Effector CD4-positive, alpha-beta T cell (primary cell): ENCODE results near the gene CITED2.
"Not testable (repeated sequence)": the region's sequence is repeated elsewhere in the genome, so short reads cannot be mapped to it uniquely, and the experiment has no call there.

Experiments
- DNase-seq: peaks from one replicate; pipeline ENCODE4 v3.0.0-alpha.2; 2020
- total RNA-seq: gene quantifications from one replicate; lab custom pipeline; 2026; lab: John Stamatoyannopoulos, UW

Gene CITED2, protein sequence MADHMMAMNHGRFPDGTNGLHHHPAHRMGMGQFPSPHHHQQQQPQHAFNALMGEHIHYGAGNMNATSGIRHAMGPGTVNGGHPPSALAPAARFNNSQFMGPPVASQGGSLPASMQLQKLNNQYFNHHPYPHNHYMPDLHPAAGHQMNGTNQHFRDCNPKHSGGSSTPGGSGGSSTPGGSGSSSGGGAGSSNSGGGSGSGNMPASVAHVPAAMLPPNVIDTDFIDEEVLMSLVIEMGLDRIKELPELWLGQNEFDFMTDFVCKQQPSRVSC
- total RNA-seq = 246 reads per million, percentile 94 among the genes with 10 or more reads in this experiment

DNA sequence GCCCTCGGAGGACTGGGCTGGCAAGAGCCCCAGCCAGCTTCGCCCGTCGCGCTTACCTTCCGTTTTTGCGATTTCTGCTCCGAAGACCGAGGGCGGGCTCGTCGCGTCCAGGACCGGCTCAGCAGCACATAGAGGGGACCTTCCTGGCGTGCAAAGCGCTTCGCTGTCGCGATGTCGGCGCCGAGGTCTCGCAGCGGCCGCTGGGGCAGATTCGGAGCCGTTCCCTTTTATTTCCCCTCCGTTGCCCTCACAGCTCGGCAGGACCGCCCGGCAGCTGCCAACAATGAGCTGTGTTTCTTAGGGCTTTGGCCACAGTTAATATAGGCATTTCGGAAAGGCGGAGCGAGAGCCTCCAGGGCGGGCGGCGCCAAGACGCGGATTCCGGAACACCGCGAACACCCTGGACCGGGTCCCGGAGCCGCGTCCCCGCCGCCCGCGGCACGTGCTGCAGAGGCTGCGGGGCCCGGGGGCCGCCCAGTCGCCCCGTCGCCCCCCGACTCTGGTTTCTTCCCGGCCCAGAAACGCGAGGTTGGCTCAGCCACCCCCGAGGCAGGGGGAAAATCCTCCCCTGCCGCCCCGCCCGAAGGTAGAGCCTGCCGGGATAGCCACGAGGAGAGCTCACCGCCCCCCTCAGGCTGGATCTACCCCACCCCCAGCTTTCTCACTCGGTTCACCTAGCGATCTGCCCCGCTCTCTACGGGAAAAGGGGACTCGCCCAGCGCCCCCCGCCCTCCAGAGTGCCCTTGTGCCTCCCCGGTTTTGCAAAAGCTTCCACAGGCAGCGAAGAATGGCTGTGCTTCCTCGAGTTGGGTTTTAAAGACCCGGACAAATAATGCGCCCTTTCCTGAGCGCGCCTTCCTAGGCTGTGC lies at the start of gene CITED2:
Gene CITED2, minus strand, starts transcription at position 292 of the 869 bp plus-strand sequence. CDS start 704 bp downstream, outside the sequence.
- peak; percentile 92 for DNase-seq

DNA sequence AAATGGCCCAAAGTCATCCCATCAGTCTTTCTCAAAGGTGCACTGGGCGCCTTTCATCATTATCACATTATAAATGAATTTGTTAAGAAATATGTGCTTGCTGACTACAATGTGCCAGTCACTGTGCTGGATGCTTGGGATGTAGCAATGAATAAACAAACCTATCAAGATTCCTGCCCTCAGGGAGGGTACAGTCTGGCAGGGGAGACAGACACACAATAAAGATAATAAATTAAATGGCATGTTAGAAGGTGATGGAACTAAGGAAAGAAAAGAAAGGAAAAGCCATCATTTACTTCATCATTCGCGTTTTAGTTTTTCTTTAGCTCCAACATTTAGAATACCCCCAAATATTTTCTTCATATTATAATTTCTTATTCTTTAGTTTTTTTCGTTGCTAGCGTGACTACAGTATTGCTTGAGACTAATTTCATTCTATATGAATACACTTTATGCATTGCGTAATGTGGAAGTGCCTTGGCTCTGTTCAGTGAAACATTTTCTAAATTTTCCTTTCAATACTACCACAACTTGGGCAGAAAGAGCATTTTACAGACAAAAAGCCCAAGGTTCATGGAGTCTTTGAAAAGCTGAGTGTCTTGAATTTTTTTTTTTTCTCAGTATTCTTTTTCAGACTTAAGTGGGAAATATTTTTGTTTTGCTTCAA lies 48.7 kb upstream of the CITED2 start:
- no peak for DNase-seq

DNA sequence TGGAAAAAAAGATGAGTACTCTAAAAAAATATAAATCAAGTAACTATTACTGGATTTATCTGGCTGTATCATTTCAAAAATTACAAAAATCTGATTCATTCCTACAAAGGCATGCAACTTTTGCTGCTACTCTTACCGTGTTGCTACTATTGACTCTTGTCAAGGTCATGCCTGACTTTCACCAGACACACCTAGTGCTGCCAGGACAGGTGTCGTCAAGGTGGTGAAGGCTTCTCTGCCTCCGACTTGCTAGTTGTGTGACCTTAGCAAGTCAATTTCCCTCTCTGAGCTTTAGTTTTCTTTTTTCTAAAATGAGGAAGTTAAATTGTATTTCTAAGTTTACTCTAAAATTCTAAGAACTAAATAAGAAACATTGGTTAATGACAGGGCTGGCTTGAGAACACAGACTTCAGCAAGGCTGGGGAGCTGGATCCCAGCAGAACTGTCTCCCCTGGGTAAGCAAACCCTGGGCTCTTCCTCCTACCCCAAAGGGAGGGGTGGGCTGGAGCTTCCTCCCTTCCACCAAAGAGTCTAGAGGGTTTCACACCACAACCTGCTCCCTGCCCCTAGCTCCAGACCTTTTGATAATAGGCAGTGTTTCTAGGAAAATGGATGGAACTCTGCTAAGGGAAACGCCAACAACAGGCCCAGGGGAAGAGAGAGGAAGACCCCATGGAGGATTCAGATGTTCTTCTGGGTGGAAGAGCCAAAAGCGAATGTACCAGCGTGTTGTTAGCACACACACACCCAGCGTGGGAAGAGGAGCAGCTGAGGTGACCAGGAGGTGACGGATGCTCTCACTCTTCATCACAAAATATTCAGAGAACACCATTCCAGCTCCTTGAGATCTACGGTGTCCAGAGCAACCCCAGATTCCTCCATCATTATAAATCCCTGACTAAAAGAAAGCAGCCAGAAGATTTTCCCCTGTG lies 47.9 kb upstream of the CITED2 start:
- no peak for DNase-seq

DNA sequence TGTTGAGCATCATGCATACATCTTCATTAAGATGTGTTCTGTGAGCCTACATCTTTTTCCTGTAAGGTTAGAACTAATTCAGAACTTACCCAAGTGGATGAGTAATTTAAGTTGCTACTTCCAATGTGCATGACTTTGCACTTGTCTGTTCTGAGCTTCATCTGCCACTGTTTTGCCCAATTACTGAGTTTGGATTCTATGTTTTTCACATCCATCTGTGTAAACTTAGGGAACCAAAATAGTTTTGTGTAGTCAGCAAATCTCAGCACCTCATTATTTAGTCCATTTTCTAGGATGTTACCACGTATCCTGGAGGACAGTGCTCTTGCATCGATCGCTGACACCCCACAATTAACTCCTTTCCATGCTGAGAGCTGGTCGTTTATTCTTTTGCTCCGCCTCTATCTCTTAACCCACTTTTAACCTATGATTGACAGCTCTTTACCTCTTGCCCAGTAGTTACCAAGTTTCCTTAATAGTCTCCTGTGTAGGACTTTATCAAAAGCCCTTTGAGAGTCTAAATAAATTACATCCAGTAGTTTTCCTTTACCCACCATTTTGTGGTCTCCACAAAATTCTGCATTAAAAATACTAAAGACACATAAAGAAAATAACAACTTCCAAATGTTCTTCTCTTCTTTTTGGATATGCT lies 44.2 kb upstream of the CITED2 start:
- no peak for DNase-seq

DNA sequence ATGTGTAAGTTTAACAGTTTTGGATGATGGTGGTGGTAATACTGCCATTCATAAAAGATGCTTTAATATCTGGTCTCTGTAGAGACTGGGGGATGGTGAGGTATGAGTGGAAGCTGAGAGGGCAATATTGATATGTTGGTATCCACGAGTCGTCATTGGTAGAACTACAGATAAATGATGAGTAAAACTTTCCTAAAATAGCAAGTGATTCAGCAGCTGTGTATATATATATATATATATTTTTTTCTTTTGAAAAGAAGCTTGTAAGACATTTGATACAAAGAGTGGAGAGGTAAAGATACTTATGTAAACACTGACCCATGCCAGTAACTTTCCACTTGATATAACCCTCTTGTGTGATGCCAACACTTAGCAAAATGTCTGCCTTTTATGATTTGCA lies 41.7 kb upstream of the CITED2 start:
- DNase-seq = no peak

DNA sequence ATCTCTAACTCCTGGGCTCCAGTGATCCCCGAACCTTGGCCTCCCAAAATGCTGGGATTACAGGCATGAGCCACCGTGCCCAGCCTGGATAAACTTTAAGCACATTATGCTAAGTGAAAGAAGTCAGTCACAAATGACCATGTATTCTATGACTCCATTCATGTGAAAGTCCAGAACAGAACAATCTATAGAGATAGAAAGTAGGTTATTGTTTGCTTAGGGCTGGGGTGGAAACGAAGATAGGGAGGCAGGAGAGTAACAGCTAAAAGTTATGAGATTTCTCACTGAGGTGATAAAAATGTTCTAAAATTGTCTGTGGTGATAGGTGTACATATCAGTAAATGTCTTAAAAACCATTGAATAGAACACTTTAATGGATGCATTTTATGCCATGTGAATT lies 40.9 kb upstream of the CITED2 start:
- DNase-seq = no peak

DNA sequence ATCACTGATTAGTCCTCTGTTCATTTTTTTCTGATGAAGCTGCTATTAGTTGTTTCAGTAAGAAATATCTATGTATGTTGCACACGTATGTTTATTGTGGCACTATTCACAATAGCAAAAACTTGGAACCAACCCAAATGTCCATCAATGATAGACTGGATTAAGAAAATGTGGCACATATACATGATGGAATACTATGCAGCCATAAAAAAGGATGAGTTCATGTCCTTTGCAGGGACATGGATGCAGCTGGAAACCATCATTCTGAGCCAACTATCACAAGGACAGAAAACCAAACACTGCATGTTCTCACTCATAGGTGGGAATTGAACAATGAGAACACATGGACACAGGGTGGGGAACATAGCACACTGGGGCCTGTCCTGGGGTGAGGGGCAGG lies 37.7 kb upstream of the CITED2 start:
- not testable (repeated sequence) for DNase-seq

DNA sequence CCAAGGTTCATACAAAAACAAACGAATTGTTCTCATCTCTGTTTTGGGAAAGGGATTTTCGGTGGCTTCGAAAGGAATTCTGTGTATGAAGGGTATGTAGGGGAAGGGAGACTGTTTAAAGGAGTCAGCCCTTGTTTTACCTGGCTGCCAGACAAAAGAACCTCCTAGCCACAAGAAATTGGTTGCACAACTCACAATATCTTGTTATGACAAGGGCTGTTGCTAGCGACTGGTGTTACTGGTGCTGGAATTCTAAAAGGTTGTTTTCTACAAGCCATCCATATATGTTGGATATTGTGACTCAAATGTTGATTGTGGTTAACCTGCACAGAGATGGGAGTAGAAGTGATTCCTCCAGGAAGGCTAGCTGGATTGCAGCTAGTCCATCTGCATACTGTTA lies 34.6 kb upstream of the CITED2 start:
- no peak for DNase-seq

DNA sequence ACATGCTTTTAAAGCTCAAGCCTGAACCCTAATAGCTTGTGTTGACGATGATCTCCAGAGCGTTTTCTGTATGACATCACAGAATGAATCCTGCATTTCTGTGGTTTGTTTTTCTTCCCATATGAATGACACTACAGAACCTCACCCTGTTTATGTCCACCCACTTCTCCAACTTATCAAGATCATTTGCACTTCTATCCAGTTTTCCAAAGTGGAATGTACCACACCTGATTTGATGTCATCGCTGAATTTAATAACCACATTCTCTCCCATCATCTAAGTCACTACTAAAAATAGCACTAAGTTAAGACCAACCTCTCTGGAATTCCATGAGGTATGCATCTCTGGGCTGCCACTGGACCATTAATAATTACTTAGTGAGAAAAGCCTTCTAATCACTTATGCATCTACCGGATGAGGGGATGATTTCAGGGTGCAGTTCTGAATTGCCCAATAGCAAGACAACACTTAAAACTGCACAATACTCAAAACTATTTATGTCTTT lies 33.3 kb upstream of the CITED2 start:
- no peak for DNase-seq

DNA sequence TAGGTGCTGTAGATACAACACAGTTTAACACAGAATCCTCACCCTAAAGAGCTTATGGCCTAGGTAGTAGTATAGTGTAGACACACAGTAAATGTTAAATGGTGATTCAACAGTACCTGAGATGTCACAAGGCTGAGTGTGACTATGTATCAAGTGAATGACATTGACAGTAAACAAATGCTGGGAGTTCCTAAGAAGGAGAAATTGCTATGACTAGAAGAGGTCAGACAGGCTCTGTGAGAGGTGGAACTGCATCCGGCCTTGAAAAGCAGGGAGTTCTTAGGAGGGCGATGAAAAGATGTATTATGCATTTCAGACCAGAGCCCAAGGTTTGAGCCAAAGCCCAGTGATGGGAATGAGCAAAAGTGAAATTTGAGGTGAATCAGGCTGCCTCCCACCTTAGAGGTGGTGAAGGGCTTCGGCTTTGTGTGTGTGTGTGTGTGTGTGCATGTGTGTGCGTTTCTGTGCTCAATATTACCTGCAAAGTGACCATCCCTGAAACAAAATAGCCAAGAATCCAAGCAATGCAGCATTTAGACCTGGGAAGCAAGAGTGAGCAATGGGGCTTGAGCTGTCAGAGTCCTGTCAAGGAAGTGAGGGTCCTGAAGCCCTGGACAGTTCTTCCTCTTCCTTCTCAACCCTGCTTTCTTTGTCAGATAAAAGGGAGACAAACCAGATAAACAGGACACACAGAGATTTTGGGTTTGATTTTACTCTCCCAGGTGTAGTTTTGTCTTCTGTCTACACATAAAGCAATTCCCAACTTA lies 32.3 kb upstream of the CITED2 start:
- no peak for DNase-seq

DNA sequence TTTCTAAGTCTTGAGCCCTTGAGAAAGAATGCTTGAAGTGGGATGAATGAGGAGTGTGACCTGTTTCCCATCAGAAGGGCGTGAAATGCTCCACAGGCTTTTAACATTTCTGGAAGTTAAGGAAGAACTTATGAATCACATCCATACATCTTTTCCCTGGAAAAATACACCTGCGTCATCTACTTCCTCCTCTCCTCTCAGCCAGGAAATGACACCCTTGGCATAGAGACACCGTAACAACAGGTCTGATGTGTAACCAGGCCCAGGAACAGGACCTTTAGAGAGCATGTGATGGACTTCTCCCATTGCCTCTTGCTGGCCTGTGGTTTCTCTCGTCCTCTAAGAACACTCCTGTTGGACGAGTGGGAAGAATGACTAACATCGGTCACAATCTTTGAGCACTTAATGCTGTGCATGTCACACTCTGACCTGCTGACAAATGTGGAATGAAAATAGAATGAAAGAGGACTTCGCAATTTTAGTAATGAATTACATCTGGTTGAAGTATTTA lies 28.5 kb upstream of the CITED2 start:
- no peak for DNase-seq

DNA sequence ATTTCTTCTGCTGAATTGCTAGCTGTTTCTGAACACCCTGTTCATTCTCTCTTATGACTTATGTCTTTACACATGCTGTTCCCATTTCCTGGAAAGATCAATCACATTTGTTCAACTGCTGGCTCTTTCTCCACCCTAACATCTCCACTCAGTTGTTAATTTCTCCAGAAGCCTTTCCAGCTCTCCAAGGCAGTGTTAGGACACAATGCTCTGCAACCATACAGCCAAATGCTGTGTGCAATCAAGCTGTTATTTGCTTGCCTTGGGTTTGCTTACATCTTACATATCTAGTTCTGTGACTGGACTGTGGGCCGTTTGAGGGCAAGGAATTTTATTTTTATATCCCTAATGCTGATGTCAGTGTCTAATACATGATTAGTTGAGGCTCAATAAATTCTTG lies 24.2 kb upstream of the CITED2 start:
- DNase-seq = no peak

DNA sequence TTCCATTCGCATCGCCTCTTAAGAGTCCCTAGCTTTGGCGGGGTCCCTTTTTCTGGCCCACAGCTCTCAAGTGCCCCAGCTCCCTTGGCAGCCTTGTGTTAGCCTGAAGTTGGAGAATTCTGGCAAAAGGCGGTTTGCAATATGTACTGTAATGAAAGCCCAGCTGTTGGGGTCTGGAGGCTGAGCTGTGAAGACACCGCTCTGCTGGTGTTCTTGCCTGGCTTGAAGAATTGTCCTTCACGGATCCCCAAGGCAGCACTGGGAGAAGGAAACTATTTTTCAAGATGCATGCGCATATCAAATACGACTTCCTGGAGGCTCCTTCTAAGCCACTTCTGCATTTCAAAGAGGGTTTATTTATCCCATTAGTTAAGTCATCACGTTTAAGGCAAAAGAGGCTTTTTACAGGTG lies 21.4 kb upstream of the CITED2 start:
- DNase-seq = no peak

DNA sequence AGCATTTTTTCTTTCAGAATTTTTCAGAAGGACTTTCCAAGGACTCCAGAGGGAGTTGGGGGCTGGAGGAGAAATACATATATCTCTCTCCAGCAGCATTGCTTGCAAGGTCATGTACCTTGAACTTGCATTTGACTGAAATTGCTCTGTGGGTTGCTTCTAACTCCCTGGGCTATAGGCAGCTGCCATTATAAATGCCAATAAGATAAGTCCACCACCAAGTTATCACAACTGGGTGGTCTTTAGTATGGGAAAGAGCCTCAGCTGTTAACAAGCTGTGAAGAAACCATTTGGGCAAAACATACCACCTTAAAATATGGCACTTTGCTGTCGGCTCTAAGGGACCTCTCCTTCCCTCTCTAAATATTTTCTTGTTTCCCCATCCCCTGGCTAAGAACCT lies 20.9 kb upstream of the CITED2 start:
- no peak for DNase-seq

DNA sequence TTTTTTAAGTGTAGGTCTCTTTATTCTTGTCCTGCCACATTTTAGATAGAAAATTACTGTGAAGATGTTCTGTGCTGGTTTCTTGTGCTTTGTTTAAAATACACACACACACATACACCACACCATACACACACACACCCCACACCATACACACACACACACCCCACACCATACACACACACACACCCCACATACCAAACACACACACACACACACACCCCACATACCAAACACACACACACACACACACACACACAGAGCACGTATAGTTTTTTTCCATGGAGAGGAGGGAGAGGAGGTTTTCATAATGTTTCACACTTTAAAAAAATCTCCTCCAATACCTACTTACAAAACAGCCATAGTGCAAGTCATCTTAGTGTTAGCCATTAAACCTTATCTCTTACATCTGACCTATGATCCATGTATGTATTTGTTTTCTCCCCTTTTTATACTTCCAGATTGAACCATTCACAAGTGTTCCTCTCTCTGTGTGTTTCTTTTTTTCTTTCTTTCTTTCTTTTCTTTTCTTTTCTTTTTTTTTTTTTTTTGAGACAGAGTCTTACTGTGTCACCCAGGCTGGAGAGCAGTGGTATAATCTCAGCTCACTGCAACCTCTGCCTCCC lies 19.7 kb upstream of the CITED2 start:
- DNase-seq = no peak

DNA sequence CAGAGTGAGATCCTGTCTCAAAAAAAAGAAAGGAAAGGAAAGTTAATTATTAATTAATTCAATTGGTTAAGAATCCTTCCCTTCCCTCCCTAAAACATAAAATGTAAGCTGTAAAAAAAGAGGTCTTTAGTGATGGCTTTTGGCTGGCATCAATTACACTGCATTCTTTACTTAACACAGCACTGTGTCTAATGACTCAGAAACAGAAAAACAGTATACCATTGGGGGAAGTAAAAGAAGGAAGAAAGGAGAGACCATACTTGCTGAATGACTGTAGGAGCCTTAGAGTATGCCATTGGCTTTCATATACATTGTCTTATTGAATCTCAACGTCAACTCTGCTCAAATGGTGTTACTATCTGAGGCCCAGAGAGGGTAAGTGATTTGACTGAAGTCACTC lies 18.3 kb upstream of the CITED2 start:
- no peak for DNase-seq

DNA sequence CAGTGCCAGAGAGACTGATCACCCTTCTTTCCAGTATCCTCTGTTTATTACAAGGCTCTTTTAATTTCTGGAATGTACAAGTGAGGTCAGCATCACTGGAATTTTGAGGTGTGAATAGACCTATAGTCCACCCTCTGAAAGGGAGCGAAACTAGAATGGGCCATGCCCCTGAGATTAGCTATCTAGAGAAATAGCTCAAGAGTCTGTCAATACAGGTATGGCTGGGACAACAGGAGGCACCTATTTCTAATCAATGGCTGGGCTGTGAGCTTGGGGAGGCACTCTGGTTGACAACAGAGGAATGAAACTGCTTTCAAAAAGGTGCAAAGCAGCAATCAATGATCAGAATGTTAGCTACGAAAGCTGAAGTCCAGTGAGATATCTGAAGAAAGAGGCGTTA lies 17.3 kb upstream of the CITED2 start:
- DNase-seq = no peak

DNA sequence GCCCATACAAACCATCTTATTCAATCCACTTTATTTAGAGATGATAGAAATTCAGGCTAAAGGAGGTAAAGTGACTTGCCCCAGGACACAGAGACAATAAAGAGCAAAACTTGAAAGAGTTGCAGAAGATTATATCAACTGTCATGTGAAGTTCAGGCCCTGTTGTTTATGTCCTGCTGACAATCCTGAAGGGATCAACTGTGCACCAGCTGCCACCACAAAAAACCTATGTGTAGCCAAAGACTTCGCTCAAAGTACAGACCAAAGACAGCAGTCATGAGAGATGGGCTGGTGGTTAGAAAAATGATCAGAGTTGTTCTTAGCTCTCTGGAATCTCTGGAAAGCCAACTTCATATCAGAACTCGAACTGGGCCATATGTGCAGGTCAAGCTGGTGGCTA lies 16.0 kb upstream of the CITED2 start:
- no peak for DNase-seq

DNA sequence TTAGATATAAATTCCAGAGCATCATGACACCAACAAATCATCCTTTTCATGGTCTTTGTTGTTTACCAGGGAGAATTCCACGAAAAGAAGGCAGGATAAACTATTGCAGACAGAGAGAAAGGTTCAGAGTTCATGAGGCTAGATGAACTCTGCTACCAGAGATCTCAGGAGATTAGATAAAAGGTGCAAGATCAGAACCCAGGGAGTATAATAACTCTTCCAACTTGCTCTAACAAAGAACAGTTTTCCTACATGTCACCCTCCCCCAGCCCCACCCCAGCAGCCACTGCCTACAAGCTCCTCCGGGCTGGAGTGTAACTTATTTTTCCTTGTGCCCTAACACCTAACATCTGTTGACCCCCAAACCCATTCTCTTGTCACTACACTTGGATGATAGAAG lies 13.9 kb upstream of the CITED2 start:
- no peak for DNase-seq

DNA sequence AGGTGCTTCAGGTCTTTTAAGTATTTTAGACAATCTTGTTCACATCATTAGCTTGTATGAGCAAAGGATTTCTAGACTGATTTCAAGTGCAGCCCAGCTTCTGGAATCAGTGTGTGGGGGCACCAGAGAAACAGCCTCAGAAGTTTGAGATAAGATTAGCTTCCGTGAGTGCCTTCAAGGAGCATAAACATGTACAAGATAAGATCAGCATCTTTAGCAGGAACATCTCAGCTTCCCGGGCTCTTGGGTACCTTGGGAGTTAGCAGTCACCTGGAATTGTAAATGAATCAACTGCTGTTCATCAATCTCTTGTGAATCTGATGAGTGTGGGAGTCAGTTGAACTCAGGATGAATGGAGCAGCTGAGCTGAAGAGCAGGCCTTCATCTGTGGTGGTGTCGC lies 12.0 kb upstream of the CITED2 start:
- no peak for DNase-seq
